PC-9 (cell line): ENCODE results near the gene CLEC18A. TPM values are rescaled to one million over a fixed set of nuclear protein-coding genes. Genes with fewer than 3 reads are reported as not detected.

Experiments
- BruUV-seq: library from RNA; stranded (reverse); fragments of 400-500 nt; replicated peaks from 2 replicates; lab custom pipeline; 2021; lab: Mats Ljungman, UMichigan
- CTCF ChIA-PET: fragments of 300-600 bp; sonication (Branson Sonifier 250); formaldehyde crosslinking; loops from one replicate; lab custom pipeline; 2022; ENCODE audit warnings: antibody characterized with exemption; lab: Charles Lee
- POLR2A ChIA-PET: fragments of 300-600 bp; sonication (Branson Sonifier 250); formaldehyde crosslinking; loops from one replicate; lab custom pipeline; 2022; ENCODE audit warnings: antibody characterized with exemption; ENCODE audit not compliant: unreplicated experiment; lab: Charles Lee
- DNase-seq, 2 experiments: peaks; one replicate each; pipeline versions ENCODE4 v3.0.0 to v3.0.0-alpha.2; 2015 to 2022; ENCODE audit warnings: mixed read lengths in 1 of 2
- H2AFZ ChIP-seq: fragments of 200-600 bp; sonication (generic); 2 replicates; pipeline ENCODE4 v1.8.1; 2017; ENCODE audit warnings: antibody characterized with exemption
- H3F3A ChIP-seq: fragments of 200-600 bp; sonication (generic); 2 replicates; pipeline ENCODE4 v1.8.1; 2017; ENCODE audit warnings: antibody characterized with exemption, mild to moderate bottlenecking, low read depth; ENCODE audit not compliant: insufficient read depth
- H3K27ac ChIP-seq: fragments of 200-600 bp; sonication (generic); 2 replicates; pipeline ENCODE4 v1.6.1; 2016; ENCODE audit warnings: mixed run types
- H3K27me3 ChIP-seq: fragments of 200-600 bp; sonication (generic); 2 replicates; pipeline ENCODE4 v1.6.1; 2016; ENCODE audit warnings: low read depth, mixed run types; ENCODE audit not compliant: insufficient read depth
- H3K36me3 ChIP-seq: fragments of 200-600 bp; sonication (generic); 2 replicates; pipeline ENCODE4 v1.6.1; 2016; ENCODE audit warnings: low read depth, mixed run types
- H3K4me1 ChIP-seq: fragments of 200-600 bp; sonication (generic); replicated peaks from 2 replicates; pipeline ENCODE4 v1.6.1; 2016; ENCODE audit warnings: mixed run types; ENCODE audit not compliant: insufficient read depth
- H3K4me2 ChIP-seq: fragments of 200-600 bp; sonication (generic); 2 replicates; pipeline ENCODE4 v1.6.1; 2017; ENCODE audit warnings: mixed run types
- H3K4me3 ChIP-seq: fragments of 200-600 bp; sonication (generic); 2 replicates; pipeline ENCODE4 v1.6.1; 2016; ENCODE audit warnings: mixed run types
- H3K79me2 ChIP-seq: fragments of 200-600 bp; sonication (generic); 2 replicates; pipeline ENCODE4 v1.6.1; 2017; ENCODE audit warnings: low read depth, mixed run types
- H3K9me2 ChIP-seq: fragments of 200-600 bp; sonication (generic); 2 replicates; pipeline ENCODE4 v1.8.1; 2017; ENCODE audit warnings: mild to moderate bottlenecking; ENCODE audit not compliant: insufficient read depth
- H3K9me3 ChIP-seq: fragments of 200-600 bp; sonication (generic); 2 replicates; pipeline ENCODE4 v1.8.1; 2016; ENCODE audit warnings: low read depth; ENCODE audit not compliant: insufficient read depth
- H4K20me1 ChIP-seq: fragments of 200-600 bp; sonication (generic); 2 replicates; pipeline ENCODE4 v1.8.1; 2017; ENCODE audit not compliant: insufficient read depth
- EZH2 ChIP-seq: fragments of 200-600 bp; sonication (generic); IDR thresholded peaks from 2 replicates; pipeline ENCODE4 v1.8.0; 2017; ENCODE audit warnings: antibody characterized with exemption, low read depth
- intact Hi-C: fragments of 100-400 bp; cut with micrococcal nuclease; formaldehyde crosslinking; loops from one replicate; pipeline ENCODE4 v1.10.0; 2022; ENCODE audit not compliant: unreplicated experiment
- total RNA-seq: library from RNA; stranded (reverse); gene quantifications from 2 replicates; pipeline ENCODE4 v1.2.3, GENCODE V29; 2021
- TF ChIP-seq, protein P1 (sequence below): fragments of 200-600 bp; sonication (generic); conservative IDR thresholded peaks from 2 replicates; pipeline ENCODE4 v1.6.1; 2017; ENCODE audit warnings: mixed run types, antibody characterized with exemption, mild to moderate bottlenecking, moderate library complexity

CLEC18A gene
- total RNA-seq, 1 experiment from 2014 or later = 1.3 TPM

GRCh38 chr16:69921127-69921526 lies 30.0 kb upstream of the CLEC18A start:
- CTCF ChIA-PET = no interaction called here

GRCh38 chr16:69922200-69922599 lies 28.9 kb upstream of the CLEC18A start:
- H3F3A ChIP-seq = peaks cover 11% of the 10 kb centered on the region
- BruUV-seq = no TSS peak

More at GRCh38 chr16:69921127-69921526, 30.0 kb upstream of the CLEC18A start:
- H3F3A ChIP-seq = peaks cover 18% of the 10 kb centered on the region
- H3K4me1 ChIP-seq = peaks cover 22% of the 10 kb centered on the region
- H3K27ac ChIP-seq = no peak overlapping the region
- no peaks in the 10 kb centered on the region for H4K20me1 ChIP-seq
- no peak overlapping the region for H3K4me2 ChIP-seq
- no peaks in the 10 kb centered on the region for H3K79me2 ChIP-seq
- TF ChIP-seq, protein P1, sequence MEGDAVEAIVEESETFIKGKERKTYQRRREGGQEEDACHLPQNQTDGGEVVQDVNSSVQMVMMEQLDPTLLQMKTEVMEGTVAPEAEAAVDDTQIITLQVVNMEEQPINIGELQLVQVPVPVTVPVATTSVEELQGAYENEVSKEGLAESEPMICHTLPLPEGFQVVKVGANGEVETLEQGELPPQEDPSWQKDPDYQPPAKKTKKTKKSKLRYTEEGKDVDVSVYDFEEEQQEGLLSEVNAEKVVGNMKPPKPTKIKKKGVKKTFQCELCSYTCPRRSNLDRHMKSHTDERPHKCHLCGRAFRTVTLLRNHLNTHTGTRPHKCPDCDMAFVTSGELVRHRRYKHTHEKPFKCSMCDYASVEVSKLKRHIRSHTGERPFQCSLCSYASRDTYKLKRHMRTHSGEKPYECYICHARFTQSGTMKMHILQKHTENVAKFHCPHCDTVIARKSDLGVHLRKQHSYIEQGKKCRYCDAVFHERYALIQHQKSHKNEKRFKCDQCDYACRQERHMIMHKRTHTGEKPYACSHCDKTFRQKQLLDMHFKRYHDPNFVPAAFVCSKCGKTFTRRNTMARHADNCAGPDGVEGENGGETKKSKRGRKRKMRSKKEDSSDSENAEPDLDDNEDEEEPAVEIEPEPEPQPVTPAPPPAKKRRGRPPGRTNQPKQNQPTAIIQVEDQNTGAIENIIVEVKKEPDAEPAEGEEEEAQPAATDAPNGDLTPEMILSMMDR = no peak
- no peak for TF ChIP-seq EZH2
- intact Hi-C loops = no loop called here
- DNase-seq = no peak
- H3K4me3 ChIP-seq = no peak overlapping the region
- H3K36me3 ChIP-seq = no peaks in the 10 kb centered on the region
- POLR2A ChIA-PET = no interaction called here
- H3K9me2 ChIP-seq = no peaks in the 10 kb centered on the region
- no peak overlapping the region for H2AFZ ChIP-seq
- H3K9me3 ChIP-seq = no peaks in the 10 kb centered on the region
- no TSS peak for BruUV-seq
- no peaks in the 10 kb centered on the region for H3K27me3 ChIP-seq

GRCh38 chr16:69924041-69924775 lies 26.9 kb upstream of the CLEC18A start:
- intact Hi-C loops = no loop called here
- no peaks in the 10 kb centered on the region for H3K36me3 ChIP-seq
- CTCF ChIA-PET = no interaction called here
- DNase-seq = no peak
- H3K4me2 ChIP-seq = no peak overlapping the region
- no peak overlapping the region for H3K27ac ChIP-seq
- H3K4me1 ChIP-seq = no peaks in the 10 kb centered on the region
- no peaks in the 10 kb centered on the region for H3K9me3 ChIP-seq
- no peak overlapping the region for H2AFZ ChIP-seq
- H3F3A ChIP-seq = no peaks in the 10 kb centered on the region
- H3K79me2 ChIP-seq = no peaks in the 10 kb centered on the region
- H3K27me3 ChIP-seq = no peaks in the 10 kb centered on the region
- BruUV-seq = no TSS peak
- no peak overlapping the region for H3K4me3 ChIP-seq
- no peaks in the 10 kb centered on the region for H4K20me1 ChIP-seq
- POLR2A ChIA-PET = no interaction called here
- no peaks in the 10 kb centered on the region for H3K9me2 ChIP-seq
- TF ChIP-seq, protein P1 = no peak
- TF ChIP-seq EZH2 = no peak

More at GRCh38 chr16:69922200-69922599, 28.9 kb upstream of the CLEC18A start:
- CTCF ChIA-PET = no interaction called here
- TF ChIP-seq EZH2 = no peak
- TF ChIP-seq, protein P1 = no peak
- no peaks in the 10 kb centered on the region for H3K9me2 ChIP-seq
- no peaks in the 10 kb centered on the region for H4K20me1 ChIP-seq
- no peaks in the 10 kb centered on the region for H3K36me3 ChIP-seq
- no peak for DNase-seq
- no peaks in the 10 kb centered on the region for H3K9me3 ChIP-seq
- POLR2A ChIA-PET = no interaction called here
- H3K27me3 ChIP-seq = no peaks in the 10 kb centered on the region
- H3K4me1 ChIP-seq = peaks cover 15% of the 10 kb centered on the region
- no peaks in the 10 kb centered on the region for H3K79me2 ChIP-seq
- H3K27ac ChIP-seq = no peak overlapping the region
- no peak overlapping the region for H3K4me3 ChIP-seq
- H2AFZ ChIP-seq = no peak overlapping the region
- no peak overlapping the region for H3K4me2 ChIP-seq
- intact Hi-C loops = no loop called here
